Islet of Langerhans (tissue), 1 donor: Measurements from ENCODE around the gene NDUFA8.

Experiments used
- FAIRE-seq: peaks from one replicate; lab custom pipeline; 2011; peaks lifted over from hg19 to GRCh38; lab: Jason Lieb, UNC

Gene NDUFA8

GRCh38 chr9:122097679-122098315 lies 61.8 kb downstream of the NDUFA8 start:
- FAIRE-seq = no peak

- FAIRE-seq = no peak
These were observed 62.8 kb downstream of the NDUFA8 start for GRCh38 chr9:122096620-122097415.

- no peak for FAIRE-seq
These were observed 64.4 kb downstream of the NDUFA8 start for GRCh38 chr9:122095010-122095767.
